GM23338 (cell line): ENCODE measurements around the gene GRIA4. TPM values are rescaled to one million over a fixed set of nuclear protein-coding genes. Genes with fewer than 3 reads are reported as not detected.

Experiments used
- ATAC-seq: fragments of 200-7000 bp; cut with Tn5 transposase; 3 replicates; pipeline ENCODE4 v1.9.1; 2020
- DNase-seq: peaks from one replicate; pipeline ENCODE4 v3.0.0-alpha.2; 2015; ENCODE audit warnings: low spot score
- H2AFZ ChIP-seq: fragments of 200-600 bp; sonication (generic); 2 replicates; pipeline ENCODE4 v1.8.0; 2016; ENCODE audit warnings: antibody characterized with exemption, mild to moderate bottlenecking, moderate library complexity
- H3F3A ChIP-seq: fragments of 200-600 bp; sonication (generic); replicated peaks from 2 replicates; pipeline ENCODE4 v1.8.0; 2017; ENCODE audit warnings: antibody characterized with exemption, mixed run types, low read depth
- H3K27ac ChIP-seq: fragments of 200-600 bp; sonication (generic); 2 replicates; pipeline ENCODE4 v1.6.1; 2016; ENCODE audit warnings: low read depth
- H3K27me3 ChIP-seq: fragments of 200-600 bp; sonication (generic); 2 replicates; pipeline ENCODE4 v1.8.0; 2016; ENCODE audit warnings: mild to moderate bottlenecking, mixed run types, moderate library complexity; ENCODE audit not compliant: insufficient read depth
- H3K36me3 ChIP-seq: fragments of 200-600 bp; sonication (generic); 2 replicates; pipeline ENCODE4 v1.8.0; 2016; ENCODE audit warnings: mild to moderate bottlenecking; ENCODE audit not compliant: insufficient read depth
- H3K4me1 ChIP-seq: fragments of 200-600 bp; sonication (generic); 2 replicates; pipeline ENCODE4 v1.8.0; 2016; ENCODE audit warnings: mild to moderate bottlenecking, moderate library complexity; ENCODE audit not compliant: insufficient read depth
- H3K4me2 ChIP-seq: fragments of 200-600 bp; sonication (generic); 2 replicates; pipeline ENCODE4 v1.7.1; 2017; ENCODE audit warnings: mixed run types
- H3K4me3 ChIP-seq: fragments of 200-600 bp; sonication (generic); 2 replicates; pipeline ENCODE4 v1.6.1; 2016; ENCODE audit warnings: mixed run types
- H3K79me2 ChIP-seq: fragments of 200-600 bp; sonication (generic); replicated peaks from 2 replicates; pipeline ENCODE4 v1.8.0; 2017; ENCODE audit warnings: mild to moderate bottlenecking; ENCODE audit not compliant: insufficient read depth
- H3K9me2 ChIP-seq: fragments of 200-600 bp; sonication (generic); 2 replicates; pipeline ENCODE4 v1.8.0; 2017; ENCODE audit not compliant: insufficient read depth
- H4K20me1 ChIP-seq: fragments of 200-600 bp; sonication (generic); replicated peaks from 2 replicates; pipeline ENCODE4 v1.8.0; 2017; ENCODE audit warnings: mild to moderate bottlenecking; ENCODE audit not compliant: insufficient read depth
- H3K27ac Mint-ChIP-seq: 2 replicates; pipeline ENCODE4 v1.8.0; 2020; ENCODE audit warnings: inconsistent platforms, mild to moderate bottlenecking, moderate library complexity, mixed read lengths
- H3K27me3 Mint-ChIP-seq: 3 replicates; pipeline ENCODE4 v1.8.0; 2022; ENCODE audit warnings: low read depth, mild to moderate bottlenecking, moderate library complexity, mixed read lengths, inconsistent platforms; ENCODE audit not compliant: insufficient read depth, poor library complexity
- H3K36me3 Mint-ChIP-seq: 3 replicates; pipeline ENCODE4 v1.8.0; 2021; ENCODE audit warnings: low read depth, mild to moderate bottlenecking, inconsistent platforms, moderate library complexity, mixed read lengths
- H3K4me1 Mint-ChIP-seq: 3 replicates; pipeline ENCODE4 v1.8.0; 2020; ENCODE audit warnings: mild to moderate bottlenecking, inconsistent platforms, mixed read lengths
- H3K4me3 Mint-ChIP-seq: 3 replicates; pipeline ENCODE4 v1.8.0; 2021; ENCODE audit warnings: moderate library complexity, mild to moderate bottlenecking, inconsistent platforms, mixed read lengths
- H3K9me3 Mint-ChIP-seq: 3 replicates; pipeline ENCODE4 v1.8.0; 2020; ENCODE audit warnings: moderate library complexity, mild to moderate bottlenecking, inconsistent platforms, mixed read lengths
- CREB1 ChIP-seq: fragments of 250-450 bp; sonication (Bioruptor Pico); IDR thresholded peaks from 2 replicates; pipeline ENCODE4 v1.5.0; 2020; ENCODE audit warnings: low read depth, mild to moderate bottlenecking, moderate library complexity
- EZH2 ChIP-seq: fragments of 200-600 bp; sonication (generic); IDR thresholded peaks from one replicate; pipeline ENCODE4 v1.8.0; 2017; ENCODE audit warnings: antibody characterized with exemption, mild to moderate bottlenecking, low read depth; ENCODE audit not compliant: unreplicated experiment
- EZH2phosphoT487 ChIP-seq: fragments of 200-600 bp; sonication (generic); IDR thresholded peaks from one replicate; pipeline ENCODE4 v1.8.1; 2018; ENCODE audit warnings: antibody characterized with exemption; ENCODE audit not compliant: unreplicated experiment
- JUNB ChIP-seq: IDR thresholded peaks from one replicate; pipeline ENCODE4 v1.6.1; 2016; ENCODE audit warnings: antibody characterized with exemption; ENCODE audit not compliant: unreplicated experiment
- NANOG ChIP-seq: IDR thresholded peaks from 2 replicates; pipeline ENCODE4 v1.6.1; 2016; ENCODE audit warnings: antibody characterized with exemption, borderline replicate concordance
- POLR2AphosphoS5 ChIP-seq: IDR thresholded peaks from 2 replicates; pipeline ENCODE4 v1.6.1; 2016; ENCODE audit warnings: antibody characterized with exemption, low read depth
- REST ChIP-seq: IDR thresholded peaks from one replicate; pipeline ENCODE4 v1.6.1; 2018; ENCODE audit warnings: antibody characterized with exemption; ENCODE audit not compliant: unreplicated experiment
- STAT1 ChIP-seq: IDR thresholded peaks from one replicate; pipeline ENCODE4 v1.6.1; 2016; ENCODE audit warnings: antibody characterized with exemption; ENCODE audit not compliant: unreplicated experiment
- ZNF114 ChIP-seq: fragments of 250-450 bp; sonication (Bioruptor Pico); IDR thresholded peaks from 2 replicates; pipeline ENCODE4 v1.5.0; 2020; ENCODE audit warnings: mild to moderate bottlenecking, moderate library complexity
- ZNF331 ChIP-seq: fragments of 250-450 bp; sonication (Bioruptor Pico); IDR thresholded peaks from 2 replicates; pipeline ENCODE4 v1.5.0; 2020; ENCODE audit warnings: low read depth, mild to moderate bottlenecking, moderate library complexity
- ZNF462 ChIP-seq: fragments of 250-450 bp; sonication (Bioruptor Pico); IDR thresholded peaks from 2 replicates; pipeline ENCODE4 v1.5.0; 2020; ENCODE audit warnings: mild to moderate bottlenecking, moderate library complexity
- polyA plus RNA-seq: library from polyadenylated mRNA; unstranded; fragments of >200 nt; fragmentation: Nextera tagmentation; extraction: Ambion mirVana; gene quantifications from 2 replicates; pipeline ENCODE4 v1.2.1, GENCODE V29; 2016
- total RNA-seq: library from RNA; depleted of rRNA; stranded (reverse); fragments of >200 nt; shearing (Covaris generic); gene quantifications from 2 replicates; pipeline ENCODE4 v1.2.3, GENCODE V29; 2014
- TF ChIP-seq, protein P1 (sequence below), 2 experiments: fragments of 200-600 bp in 1 of 2; sonication (generic) in 1 of 2; conservative IDR thresholded peaks; 2 replicates each; pipeline versions ENCODE4 v1.5.1 to v1.6.1; 2016 to 2017; ENCODE audit warnings: antibody characterized with exemption in 2 of 2, low read depth in 2 of 2, mild to moderate bottlenecking in 2 of 2, moderate library complexity in 1 of 2
- TF ChIP-seq, protein P2 (sequence below): IDR thresholded peaks from 2 replicates; pipeline ENCODE4 v1.6.1; 2016; ENCODE audit warnings: antibody characterized with exemption

Gene GRIA4
- total and polyA plus RNA-seq, 2 experiments from 2014 or later: 17.8 to 71.1 TPM

DNA sequence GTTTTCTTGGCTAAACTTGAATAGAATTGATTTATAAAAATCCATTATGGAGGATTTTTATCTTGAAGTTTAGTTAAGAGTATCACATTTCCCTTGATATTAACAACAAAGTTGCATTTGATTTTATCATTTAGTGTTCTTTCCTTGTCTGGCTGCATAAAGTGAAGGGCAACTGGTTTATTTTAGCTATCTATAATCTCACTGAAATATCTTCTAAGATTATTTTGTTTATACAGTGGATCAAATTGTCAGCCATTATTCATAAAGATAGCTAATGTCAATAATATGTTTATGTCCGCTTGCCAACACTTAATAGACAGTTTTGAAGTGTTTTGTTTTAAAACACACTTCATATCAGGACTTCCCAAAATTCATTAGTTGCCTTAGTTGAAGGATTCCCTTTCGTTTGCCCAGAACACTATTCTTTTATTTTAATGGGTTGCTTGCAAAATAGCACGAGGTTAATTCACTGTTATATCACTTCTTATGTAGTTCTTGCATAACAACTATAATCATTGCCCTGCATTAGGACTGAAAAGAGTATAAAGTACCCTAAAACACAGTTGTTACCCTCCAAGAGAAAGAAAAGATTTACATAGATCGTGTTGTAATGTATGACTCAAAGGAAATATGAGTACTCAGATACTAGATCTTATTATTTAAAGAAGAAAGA lies 339.2 kb downstream of the GRIA4 start:
- H3K9me2 ChIP-seq: no peaks in the 10 kb centered on the region
- no peaks in the 10 kb centered on the region for H3F3A ChIP-seq
- H3K27ac ChIP-seq: no peak overlapping the region
- TF ChIP-seq POLR2AphosphoS5 (no peak), NANOG (no peak), ZNF331 (CRISPR knock-in tag) (no peak), EZH2phosphoT487 (no peak), STAT1 (no peak), REST (no peak), ZNF114 (CRISPR knock-in tag) (no peak), EZH2 (no peak), CREB1 (CRISPR knock-in tag) (no peak), ZNF462 (CRISPR knock-in tag) (no peak), JUNB (no peak)
- TF ChIP-seq, protein P1, sequence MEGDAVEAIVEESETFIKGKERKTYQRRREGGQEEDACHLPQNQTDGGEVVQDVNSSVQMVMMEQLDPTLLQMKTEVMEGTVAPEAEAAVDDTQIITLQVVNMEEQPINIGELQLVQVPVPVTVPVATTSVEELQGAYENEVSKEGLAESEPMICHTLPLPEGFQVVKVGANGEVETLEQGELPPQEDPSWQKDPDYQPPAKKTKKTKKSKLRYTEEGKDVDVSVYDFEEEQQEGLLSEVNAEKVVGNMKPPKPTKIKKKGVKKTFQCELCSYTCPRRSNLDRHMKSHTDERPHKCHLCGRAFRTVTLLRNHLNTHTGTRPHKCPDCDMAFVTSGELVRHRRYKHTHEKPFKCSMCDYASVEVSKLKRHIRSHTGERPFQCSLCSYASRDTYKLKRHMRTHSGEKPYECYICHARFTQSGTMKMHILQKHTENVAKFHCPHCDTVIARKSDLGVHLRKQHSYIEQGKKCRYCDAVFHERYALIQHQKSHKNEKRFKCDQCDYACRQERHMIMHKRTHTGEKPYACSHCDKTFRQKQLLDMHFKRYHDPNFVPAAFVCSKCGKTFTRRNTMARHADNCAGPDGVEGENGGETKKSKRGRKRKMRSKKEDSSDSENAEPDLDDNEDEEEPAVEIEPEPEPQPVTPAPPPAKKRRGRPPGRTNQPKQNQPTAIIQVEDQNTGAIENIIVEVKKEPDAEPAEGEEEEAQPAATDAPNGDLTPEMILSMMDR (conservative IDR thresholded peaks at IDR 0.05; ENCODE audit: low read depth in 2 of 2): no peak
- TF ChIP-seq, protein P2, sequence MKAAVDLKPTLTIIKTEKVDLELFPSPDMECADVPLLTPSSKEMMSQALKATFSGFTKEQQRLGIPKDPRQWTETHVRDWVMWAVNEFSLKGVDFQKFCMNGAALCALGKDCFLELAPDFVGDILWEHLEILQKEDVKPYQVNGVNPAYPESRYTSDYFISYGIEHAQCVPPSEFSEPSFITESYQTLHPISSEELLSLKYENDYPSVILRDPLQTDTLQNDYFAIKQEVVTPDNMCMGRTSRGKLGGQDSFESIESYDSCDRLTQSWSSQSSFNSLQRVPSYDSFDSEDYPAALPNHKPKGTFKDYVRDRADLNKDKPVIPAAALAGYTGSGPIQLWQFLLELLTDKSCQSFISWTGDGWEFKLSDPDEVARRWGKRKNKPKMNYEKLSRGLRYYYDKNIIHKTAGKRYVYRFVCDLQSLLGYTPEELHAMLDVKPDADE: no peak
- no peaks in the 10 kb centered on the region for H3K79me2 ChIP-seq
- no peak for DNase-seq
- H4K20me1 ChIP-seq: no peaks in the 10 kb centered on the region
- H3K36me3 ChIP-seq: no peaks in the 10 kb centered on the region
- peaks cover 19% of the 10 kb centered on the region for H3K4me1 ChIP-seq
- Mint-ChIP-seq H3K27me3 (peaks cover 2% of the 10 kb centered on the region), H3K9me3 (no peaks in the 10 kb centered on the region), H3K27ac (no peak overlapping the region), H3K36me3 (no peaks in the 10 kb centered on the region), H3K4me3 (no peak overlapping the region), H3K4me1 (peaks cover 17% of the 10 kb centered on the region; the same call in 2 of the 3 replicates)
- no peaks in the 10 kb centered on the region for H3K27me3 ChIP-seq
- H3K4me3 ChIP-seq: no peak overlapping the region
- ATAC-seq: no peak
- no peak overlapping the region for H2AFZ ChIP-seq
- H3K4me2 ChIP-seq: no peak overlapping the region
